Stomach smooth muscle (tissue), 2 donors: ENCODE measurements around the gene NXF3.
"Not testable (repeated sequence)": the region's sequence is repeated elsewhere in the genome, so short reads cannot be mapped to it uniquely, and the experiment has no call there.

Experiments used
- H3K27ac ChIP-seq: one replicate; pipeline ENCODE4 v1.7.0; 2013; ENCODE audit warnings: mild to moderate bottlenecking, low read length, inconsistent platforms
- H3K27me3 ChIP-seq, 2 donors: one replicate each; pipeline ENCODE4 v1.7.0; 2013; ENCODE audit warnings: low read length in 2 of 2; ENCODE audit not compliant: insufficient read depth in 2 of 2, control insufficient read depth in 1 of 2
- H3K36me3 ChIP-seq, 2 donors: one replicate each; pipeline ENCODE4 v1.7.0; 2013; ENCODE audit warnings: low read length in 2 of 2; ENCODE audit not compliant: control insufficient read depth in 2 of 2, insufficient read depth in 2 of 2
- H3K4me1 ChIP-seq: one replicate; pipeline ENCODE4 v1.7.0; 2013; ENCODE audit warnings: low read length; ENCODE audit not compliant: control insufficient read depth, insufficient read depth
- H3K4me3 ChIP-seq, 2 donors: one replicate each; pipeline ENCODE4 v1.7.0; 2013; ENCODE audit warnings: low read length in 2 of 2
- H3K9ac ChIP-seq, 2 donors: one replicate each; pipeline ENCODE4 v1.7.0; 2013; ENCODE audit warnings: low read length in 2 of 2, mild to moderate bottlenecking in 1 of 2
- H3K9me3 ChIP-seq, 2 donors: one replicate each; pipeline ENCODE4 v1.7.0; 2013; ENCODE audit warnings: low read length in 2 of 2; ENCODE audit not compliant: control insufficient read depth in 2 of 2
- donor health status: healthy.
- donor health status: Pancreatic carcinoma.

The NXF3 gene

DNA sequence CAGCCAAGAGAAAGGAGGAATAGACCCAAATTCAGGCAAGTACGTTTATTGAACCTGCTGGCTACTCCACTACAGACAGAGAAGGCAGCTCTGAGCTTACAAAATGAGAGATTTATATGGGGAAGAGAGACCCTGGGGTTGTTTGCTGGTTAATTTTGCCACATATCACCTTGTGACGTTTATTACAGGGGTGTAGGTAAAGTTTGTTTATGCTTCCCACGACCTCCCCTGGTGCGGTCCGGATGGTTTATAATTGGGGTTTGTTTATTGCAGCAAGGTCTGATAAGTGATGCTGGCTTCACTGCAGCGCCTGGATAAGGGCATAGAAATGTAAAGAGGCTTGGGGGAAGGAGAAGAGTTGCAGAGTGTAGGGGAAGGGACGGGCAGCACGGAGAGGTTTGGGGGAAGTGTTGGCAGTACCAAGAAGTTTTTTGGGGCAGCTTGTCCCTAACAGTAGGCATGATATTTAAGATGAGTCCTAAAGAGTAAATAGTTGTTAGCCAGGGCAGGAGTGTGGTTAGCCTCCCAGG lies 41.6 kb downstream of the NXF3 start:
- peaks cover 0 to 3% of the 10 kb centered on the region in 2 donors for H3K9me3 ChIP-seq
- H3K36me3 ChIP-seq = no peaks in the 10 kb centered on the region
- peaks cover 0 to 3% of the 10 kb centered on the region in 2 donors for H3K27me3 ChIP-seq

DNA sequence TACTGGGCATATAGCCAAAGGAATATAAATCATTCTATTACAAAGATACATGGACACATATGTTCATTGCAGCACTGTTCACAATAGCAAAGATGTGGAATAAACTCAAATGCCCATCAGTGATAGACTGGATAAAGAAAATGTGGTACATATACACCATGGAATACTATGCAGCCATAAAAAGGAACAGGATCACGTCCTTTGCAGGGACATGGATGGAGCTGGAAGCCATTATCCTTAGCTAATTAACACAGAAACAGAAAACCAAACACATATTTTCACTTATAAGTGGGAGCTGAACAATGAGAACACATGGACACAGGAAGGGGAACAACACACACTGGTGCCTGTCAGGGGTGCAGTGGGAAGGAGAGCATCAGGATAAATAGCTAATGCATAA lies 59.6 kb downstream of the NXF3 start:
- H3K9ac ChIP-seq, H3K27ac ChIP-seq: not testable (repeated sequence)

More for the DNA sequence above, 41.6 kb downstream of the NXF3 start:
- Histone ChIP-seq H3K27ac (no peak overlapping the region), H3K4me3 (no peak overlapping the region), H3K9ac (no peak overlapping the region), H3K4me1 (no peaks in the 10 kb centered on the region)

More for the DNA sequence above, 59.6 kb downstream of the NXF3 start:
- not testable (repeated sequence) for H3K4me3 ChIP-seq, H3K9me3 ChIP-seq, H3K36me3 ChIP-seq, H3K4me1 ChIP-seq, H3K27me3 ChIP-seq
